ENCODE data around the gene GIPC3. TPM values are rescaled to one million over a fixed set of nuclear protein-coding genes. Genes with fewer than 3 reads are reported as not detected.

GIPC3 gene
- total and polyA plus RNA-seq, 2 experiments from 2014 or later: 0.48 to 0.59 TPM

- peaks cover 7% of the 10 kb centered on the region for H3K4me1 Mint-ChIP-seq
- Histone ChIP-seq H3K27ac (ENCODE audit: low read depth) (no peak overlapping the region), H3K36me3 (ENCODE audit: insufficient read depth) (no peaks in the 10 kb centered on the region), H3K9me2 (ENCODE audit: insufficient read depth) (no peaks in the 10 kb centered on the region), H3K4me2 (peak overlapping the region; percentile 86), H4K20me1 (replicated peaks; ENCODE audit: insufficient read depth) (peaks cover 6% of the 10 kb centered on the region; the same call in 1 of the 2 replicates), H3K27me3 (ENCODE audit: insufficient read depth) (peaks cover 10% of the 10 kb centered on the region; the same call in 1 of the 2 replicates), H3K4me1 (ENCODE audit: insufficient read depth) (no peaks in the 10 kb centered on the region; the same call in 1 of the 2 replicates), H3K79me2 (replicated peaks; ENCODE audit: insufficient read depth) (peaks cover 18% of the 10 kb centered on the region), H3K4me3 (peak overlapping the region; percentile 85), H3F3A (replicated peaks; ENCODE audit: low read depth) (no peaks in the 10 kb centered on the region), H2AFZ (no peak overlapping the region)
- TF ChIP-seq REST (IDR thresholded peaks at IDR 0.05; ENCODE audit: unreplicated experiment) (peak; percentile 13), ETS1 (IDR thresholded peaks at IDR 0.05) (no peak)
- no peaks in the 10 kb centered on the region for H3K9me3 Mint-ChIP-seq
- no peaks in the 10 kb centered on the region; the same call in 2 of the 3 replicates for H3K36me3 Mint-ChIP-seq (ENCODE audit: low read depth)
- DNase-seq (ENCODE audit: low spot score) (peak; percentile 51), ATAC-seq (peak; percentile 28)
- peaks cover 18% of the 10 kb centered on the region for H3K27me3 Mint-ChIP-seq (ENCODE audit: insufficient read depth, low read depth, poor library complexity)
- H3K4me3 Mint-ChIP-seq: peak overlapping the region; percentile 86
- no peak overlapping the region; the same call in 1 of the 2 replicates for H3K27ac Mint-ChIP-seq
Measured at GRCh38 chr19:3556978-3557460, 28.3 kb upstream of the GIPC3 start.

- H3K4me3 ChIP-seq: peak within 1 kb of the TSS; percentile 85
- no peaks in the 10 kb centered on the region for H3F3A ChIP-seq (replicated peaks; ENCODE audit: low read depth)
- Mint-ChIP-seq H3K36me3 (ENCODE audit: low read depth) (no peaks in the 10 kb centered on the region; the same call in 2 of the 3 replicates), H3K27ac (no peak within 1 kb of the TSS; the same call in 1 of the 2 replicates), H3K4me1 (peaks cover 7% of the 10 kb centered on the region), H3K9me3 (no peaks in the 10 kb centered on the region), H3K4me3 (peak within 1 kb of the TSS; percentile 86), H3K27me3 (ENCODE audit: insufficient read depth, low read depth, poor library complexity) (peaks cover 18% of the 10 kb centered on the region)
- H3K36me3 ChIP-seq (ENCODE audit: insufficient read depth): no peaks in the 10 kb centered on the region
- TF ChIP-seq EZH2 (IDR thresholded peaks at IDR 0.05; ENCODE audit: low read depth, unreplicated experiment) (no peak), EZH2phosphoT487 (IDR thresholded peaks at IDR 0.05; ENCODE audit: unreplicated experiment) (no peak), REST (IDR thresholded peaks at IDR 0.05; ENCODE audit: unreplicated experiment) (peak; percentile 15), ZNF114 (CRISPR knock-in tag; IDR thresholded peaks at IDR 0.05) (no peak), POLR2AphosphoS5 (IDR thresholded peaks at IDR 0.05; ENCODE audit: low read depth) (peak; percentile 65), CREB1 (CRISPR knock-in tag; IDR thresholded peaks at IDR 0.05; ENCODE audit: low read depth) (peak; percentile 79)
- H4K20me1 ChIP-seq (replicated peaks; ENCODE audit: insufficient read depth): peaks cover 6% of the 10 kb centered on the region; the same call in 1 of the 2 replicates
- H3K4me2 ChIP-seq: peak within 1 kb of the TSS; percentile 90
- ATAC-seq: peak; percentile 92
- H2AFZ ChIP-seq: peak within 1 kb of the TSS; percentile 99
- no peak within 1 kb of the TSS for H3K27ac ChIP-seq (ENCODE audit: low read depth)
- no peaks in the 10 kb centered on the region for H3K9me2 ChIP-seq (ENCODE audit: insufficient read depth)
- H3K27me3 ChIP-seq (ENCODE audit: insufficient read depth): peaks cover 10% of the 10 kb centered on the region; the same call in 1 of the 2 replicates
- H3K79me2 ChIP-seq (replicated peaks; ENCODE audit: insufficient read depth): peaks cover 18% of the 10 kb centered on the region
- DNase-seq (ENCODE audit: low spot score): peak; percentile 98
- no peaks in the 10 kb centered on the region; the same call in 1 of the 2 replicates for H3K4me1 ChIP-seq (ENCODE audit: insufficient read depth)
Measured at GRCh38 chr19:3557461-3558248, 27.6 kb upstream of the GIPC3 start, which contains the start of gene MFSD12. Gene MFSD12 (minus strand): TSS chr19:3557586. CDS start chr19:3557403, 183 bp downstream.
